ENCODE results near the gene PURB. TPM values are rescaled to one million over a fixed set of nuclear protein-coding genes. Genes with fewer than 3 reads are reported as not detected.

PURB gene
- total and polyA plus RNA-seq, 4 donors, result 0.92 to 11.4 (median 5.8) TPM

GRCh38 chr7:44922351-44922694, 37.0 kb upstream of the PURB start:
- H3K4me1 ChIP-seq (ENCODE audit: control insufficient read depth in 4 of 4, insufficient read depth in 4 of 4, low read length in 3 of 4), result no peaks in the 10 kb centered on the region
- H3K9me3 ChIP-seq (ENCODE audit: control insufficient read depth in 4 of 4, low read length in 3 of 4), result no peaks in the 10 kb centered on the region
- DNase-seq (ENCODE audit: low spot score), result no peak
- peaks cover 0 to 2% (median 0%) of the 10 kb centered on the region in 4 donors for H3K27me3 ChIP-seq (ENCODE audit: control insufficient read depth in 4 of 4, insufficient read depth in 4 of 4, low read length in 3 of 4)
- no peak overlapping the region for H3K4me3 ChIP-seq (ENCODE audit: low read depth in 1 of 3, low read length in 3 of 3)
- H3K9ac ChIP-seq (ENCODE audit: low read depth in 1 of 2, low read length in 2 of 2), result no peak overlapping the region
- no peaks in the 10 kb centered on the region for H3K36me3 ChIP-seq (ENCODE audit: control insufficient read depth in 4 of 4, insufficient read depth in 3 of 4, low read depth in 1 of 4, low read length in 3 of 4)
- WGBS, result 63% methylated on average over 8 of the region's 8 CpGs
- H3K27ac ChIP-seq (ENCODE audit: low read depth in 1 of 2, low read length in 2 of 2), result no peak overlapping the region
- no peak for TF ChIP-seq HNF4A (conservative IDR thresholded peaks at IDR 0.05)
- TF ChIP-seq HNF4G (IDR thresholded peaks at IDR 0.05), result no peak
- TF ChIP-seq FOXA2 (IDR thresholded peaks at IDR 0.05), result no peak
- TF ChIP-seq, protein P1, sequence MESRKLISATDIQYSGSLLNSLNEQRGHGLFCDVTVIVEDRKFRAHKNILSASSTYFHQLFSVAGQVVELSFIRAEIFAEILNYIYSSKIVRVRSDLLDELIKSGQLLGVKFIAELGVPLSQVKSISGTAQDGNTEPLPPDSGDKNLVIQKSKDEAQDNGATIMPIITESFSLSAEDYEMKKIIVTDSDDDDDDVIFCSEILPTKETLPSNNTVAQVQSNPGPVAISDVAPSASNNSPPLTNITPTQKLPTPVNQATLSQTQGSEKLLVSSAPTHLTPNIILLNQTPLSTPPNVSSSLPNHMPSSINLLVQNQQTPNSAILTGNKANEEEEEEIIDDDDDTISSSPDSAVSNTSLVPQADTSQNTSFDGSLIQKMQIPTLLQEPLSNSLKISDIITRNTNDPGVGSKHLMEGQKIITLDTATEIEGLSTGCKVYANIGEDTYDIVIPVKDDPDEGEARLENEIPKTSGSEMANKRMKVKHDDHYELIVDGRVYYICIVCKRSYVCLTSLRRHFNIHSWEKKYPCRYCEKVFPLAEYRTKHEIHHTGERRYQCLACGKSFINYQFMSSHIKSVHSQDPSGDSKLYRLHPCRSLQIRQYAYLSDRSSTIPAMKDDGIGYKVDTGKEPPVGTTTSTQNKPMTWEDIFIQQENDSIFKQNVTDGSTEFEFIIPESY (IDR thresholded peaks at IDR 0.05), result no peak
- TF ChIP-seq, protein P2, sequence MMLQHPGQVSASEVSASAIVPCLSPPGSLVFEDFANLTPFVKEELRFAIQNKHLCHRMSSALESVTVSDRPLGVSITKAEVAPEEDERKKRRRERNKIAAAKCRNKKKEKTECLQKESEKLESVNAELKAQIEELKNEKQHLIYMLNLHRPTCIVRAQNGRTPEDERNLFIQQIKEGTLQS (IDR thresholded peaks at IDR 0.05), result no peak
- no peak for TF ChIP-seq RAD21 (IDR thresholded peaks at IDR 0.05)
- no peak for TF ChIP-seq YY1 (IDR thresholded peaks at IDR 0.05)
- no peak for TF ChIP-seq SP1 (IDR thresholded peaks at IDR 0.05)
- TF ChIP-seq MAX (IDR thresholded peaks at IDR 0.05), result no peak
- TF ChIP-seq REST (IDR thresholded peaks at IDR 0.05), result no peak
- no peak for TF ChIP-seq RXRA (IDR thresholded peaks at IDR 0.05)
- no peak for TF ChIP-seq TAF1 (conservative IDR thresholded peaks at IDR 0.05)
- no peak for TF ChIP-seq CTCF (IDR thresholded peaks at IDR 0.05; ENCODE audit: low read depth, low read length, missing input control)
- TF ChIP-seq FOXA1 (IDR thresholded peaks at IDR 0.05), result no peak
- TF ChIP-seq EGR1 (IDR thresholded peaks at IDR 0.05; ENCODE audit: low read depth in 2 of 2), result no peak
- TF ChIP-seq GABPA (IDR thresholded peaks at IDR 0.05 in 1 of 2, conservative IDR thresholded peaks at IDR 0.05 in 1 of 2), result no peak
- TF ChIP-seq NR2F2 (IDR thresholded peaks at IDR 0.05), result no peak

Measured in liver (tissue), 9 donors.